HUES64 (cell line): Measurements from ENCODE around the gene ZNF528.

ENCODE experiments used
- H3K27ac ChIP-seq: 2 replicates; pipeline ENCODE4 v1.7.0; 2013; ENCODE audit warnings: low read depth, low read length, inconsistent platforms
- H3K27me3 ChIP-seq: 2 replicates; pipeline ENCODE4 v1.6.1; 2013; ENCODE audit warnings: mild to moderate bottlenecking, low read length; ENCODE audit not compliant: insufficient read depth
- H3K36me3 ChIP-seq: 2 replicates; pipeline ENCODE4 v1.6.1; 2013; ENCODE audit warnings: mild to moderate bottlenecking, low read length; ENCODE audit not compliant: insufficient read depth
- H3K4me1 ChIP-seq: 2 replicates; pipeline ENCODE4 v1.6.1; 2013; ENCODE audit warnings: mild to moderate bottlenecking, low read length, moderate library complexity; ENCODE audit not compliant: insufficient read depth
- H3K4me3 ChIP-seq: 2 replicates; pipeline ENCODE4 v1.5.1; 2013; ENCODE audit warnings: mild to moderate bottlenecking, low read length, moderate library complexity
- H3K9ac ChIP-seq: 2 replicates; pipeline ENCODE4 v1.6.1; 2013; ENCODE audit warnings: mild to moderate bottlenecking, low read depth, low read length
- H3K9me3 ChIP-seq: 2 replicates; pipeline ENCODE4 v1.6.1; 2013; ENCODE audit warnings: low read depth, low read length; ENCODE audit not compliant: insufficient read depth
- WGBS: fragments of 150-250, 120-280 bp; methylation state at CpG from one replicate; pipeline ENCODE4 v1.1.7; 2013; ENCODE audit warnings: missing lambda C conversion rate; 5-methylcytosine and 5-hydroxymethylcytosine counted together

ZNF528 gene

DNA sequence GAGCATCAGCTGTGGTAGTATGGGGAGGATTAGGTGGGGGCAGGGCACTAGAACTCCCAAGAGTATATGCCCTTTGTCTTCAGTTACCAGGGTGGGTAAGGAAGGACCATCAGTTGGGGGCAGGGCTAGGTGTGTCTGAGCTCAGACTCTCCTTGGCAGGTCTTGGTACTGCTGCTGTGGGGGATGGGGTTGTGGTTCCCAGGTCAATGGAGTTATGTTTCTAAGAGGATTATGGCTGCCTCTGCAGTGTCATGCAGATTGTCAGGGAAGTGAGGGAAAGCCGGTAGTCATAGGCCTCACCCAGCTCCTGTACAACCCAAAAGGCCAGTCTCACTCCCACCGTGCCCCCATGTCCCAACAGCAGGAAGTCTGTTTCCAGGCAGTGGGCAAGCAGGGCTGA is 46.9 kb downstream of the ZNF528 start:
- Histone ChIP-seq H3K36me3 (no peaks in the 10 kb centered on the region), H3K4me3 (no peak overlapping the region), H3K27me3 (no peaks in the 10 kb centered on the region), H3K9ac (no peak overlapping the region), H3K4me1 (no peaks in the 10 kb centered on the region), H3K27ac (no peak overlapping the region), H3K9me3 (peaks cover 50% of the 10 kb centered on the region)
- WGBS, result 38% methylated on average over 2 of the region's 2 CpGs

DNA sequence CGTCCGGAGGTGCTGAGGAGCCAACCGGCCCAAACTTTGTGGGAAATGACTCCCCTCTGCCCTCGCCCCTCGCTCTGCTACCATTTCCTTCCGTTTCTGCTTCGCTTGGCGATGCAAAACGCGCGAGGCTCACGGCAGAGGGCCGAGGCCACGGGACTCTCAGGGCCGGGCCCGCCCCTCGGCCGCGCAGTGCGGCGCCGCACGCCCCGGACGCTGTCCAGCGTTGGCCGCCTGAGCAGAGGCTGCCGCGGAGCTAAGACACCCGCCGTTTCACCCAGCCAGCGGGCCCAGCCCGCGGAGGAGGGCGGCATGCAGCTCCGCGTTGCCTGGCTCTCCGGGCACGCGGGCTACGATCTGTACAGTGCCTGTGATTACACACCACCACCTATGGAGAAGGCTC is 53.6 kb downstream of the ZNF528 start:
- Histone ChIP-seq H3K9ac (no peak overlapping the region), H3K27me3 (no peaks in the 10 kb centered on the region), H3K4me1 (no peaks in the 10 kb centered on the region), H3K9me3 (peaks cover 50% of the 10 kb centered on the region), H3K27ac (no peak overlapping the region), H3K4me3 (no peak overlapping the region), H3K36me3 (no peaks in the 10 kb centered on the region)
- 95% methylated on average over 41 of the region's 41 CpGs for WGBS

DNA sequence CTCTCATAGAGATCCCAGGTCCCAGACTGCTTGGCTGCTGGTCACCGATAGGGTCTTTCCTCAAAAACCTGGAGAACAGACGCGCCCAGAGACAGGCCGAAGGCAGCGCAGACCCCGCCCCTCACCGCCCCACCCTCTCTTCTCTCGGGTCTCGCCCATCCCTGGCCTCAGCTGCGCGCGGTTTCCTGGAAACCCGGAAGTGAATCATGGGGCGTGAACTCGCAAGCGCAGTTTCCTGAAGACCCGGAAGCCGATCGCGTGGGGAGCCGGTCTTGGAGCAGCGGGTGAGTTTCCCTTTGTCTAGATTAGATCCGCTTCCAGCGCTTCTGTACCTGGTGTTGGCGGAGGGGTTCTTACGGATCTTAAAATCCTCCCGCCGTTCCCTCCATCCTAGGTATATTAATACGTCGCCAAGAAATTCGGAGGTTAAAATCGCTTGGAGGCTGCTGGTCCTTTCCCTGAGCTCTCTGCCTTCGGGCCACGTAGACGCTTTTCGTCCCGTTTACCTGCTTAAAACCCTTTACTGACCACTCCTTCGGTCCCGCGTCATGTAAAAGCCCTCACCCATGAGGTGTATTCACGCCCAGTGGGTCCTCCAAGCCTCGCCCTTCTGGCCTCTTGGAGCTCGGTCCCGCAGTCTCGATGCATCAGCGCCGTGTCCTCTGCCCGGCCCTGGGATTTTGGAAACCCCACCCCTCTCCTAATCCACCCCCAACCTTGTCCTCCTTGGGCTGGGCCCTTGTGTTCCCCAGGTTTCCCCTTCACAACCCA is 55.9 kb downstream of the ZNF528 start, which contains the start of gene ZNF578:
ZNF578 (plus strand) TSS at position 230 of the 771 bp plus-strand sequence. CDS start 48,293 bp downstream, outside the sequence.
- Histone ChIP-seq H3K9me3 (peaks cover 53% of the 10 kb centered on the region), H3K36me3 (peaks cover 12% of the 10 kb centered on the region), H3K4me3 (peak within 1 kb of the TSS; percentile 90), H3K9ac (peak within 1 kb of the TSS; percentile 78), H3K27me3 (no peaks in the 10 kb centered on the region), H3K4me1 (no peaks in the 10 kb centered on the region), H3K27ac (no peak within 1 kb of the TSS)
- 88% methylated on average over 48 of the region's 48 CpGs for WGBS

DNA sequence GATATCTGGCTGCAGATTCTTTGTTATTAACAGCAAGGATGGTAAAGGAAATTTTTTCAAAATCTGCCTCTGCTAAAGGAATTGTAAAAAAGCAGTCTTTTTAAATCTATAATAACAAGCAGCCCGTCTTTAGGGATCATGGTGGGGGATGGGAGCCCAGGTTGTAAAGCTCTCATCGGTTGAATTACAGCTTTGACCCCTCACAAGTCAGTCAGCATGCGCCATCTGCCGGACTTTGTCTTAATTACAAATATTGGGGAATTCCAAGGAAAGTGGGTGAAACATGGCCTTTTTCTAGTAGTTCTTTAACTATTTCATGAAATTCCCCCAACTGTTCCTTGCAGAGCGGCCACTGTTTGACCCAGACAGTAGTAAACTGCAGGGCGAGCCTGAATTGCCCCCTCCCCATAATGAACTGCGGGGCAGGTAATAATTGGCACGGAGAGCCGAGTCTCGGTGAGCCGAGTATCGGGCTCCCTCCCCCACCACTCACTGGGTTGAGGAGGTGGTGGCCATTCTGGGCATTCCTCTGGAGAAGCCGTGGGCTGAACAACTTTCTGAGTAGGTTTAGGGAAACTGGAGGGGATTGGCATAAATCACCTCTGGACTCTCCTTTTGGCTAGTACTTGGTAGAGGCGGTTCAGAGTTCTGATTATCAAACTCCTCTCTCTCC is 67.3 kb downstream of the ZNF528 start:
- no peaks in the 10 kb centered on the region for H3K36me3 ChIP-seq
- H3K4me3 ChIP-seq, result no peak overlapping the region
- no peak overlapping the region for H3K9ac ChIP-seq
- H3K4me1 ChIP-seq, result no peaks in the 10 kb centered on the region; the same call in 1 of the 2 replicates
- H3K27ac ChIP-seq, result no peak overlapping the region
- WGBS, result 64% methylated on average over 14 of the region's 14 CpGs
- H3K27me3 ChIP-seq, result no peaks in the 10 kb centered on the region
- peaks cover 65% of the 10 kb centered on the region for H3K9me3 ChIP-seq
